ENCODE results near the gene RALGDS. TPM values are rescaled to one million over a fixed set of nuclear protein-coding genes. Genes with fewer than 3 reads are reported as not detected.

The RALGDS gene
- total and polyA plus RNA-seq, 9 of the 15 experiments (the other 6 are each of a cell fraction or from before 2014, with no cell fraction given), result 0.75 to 43.3 (median 27.1) TPM

DNA sequence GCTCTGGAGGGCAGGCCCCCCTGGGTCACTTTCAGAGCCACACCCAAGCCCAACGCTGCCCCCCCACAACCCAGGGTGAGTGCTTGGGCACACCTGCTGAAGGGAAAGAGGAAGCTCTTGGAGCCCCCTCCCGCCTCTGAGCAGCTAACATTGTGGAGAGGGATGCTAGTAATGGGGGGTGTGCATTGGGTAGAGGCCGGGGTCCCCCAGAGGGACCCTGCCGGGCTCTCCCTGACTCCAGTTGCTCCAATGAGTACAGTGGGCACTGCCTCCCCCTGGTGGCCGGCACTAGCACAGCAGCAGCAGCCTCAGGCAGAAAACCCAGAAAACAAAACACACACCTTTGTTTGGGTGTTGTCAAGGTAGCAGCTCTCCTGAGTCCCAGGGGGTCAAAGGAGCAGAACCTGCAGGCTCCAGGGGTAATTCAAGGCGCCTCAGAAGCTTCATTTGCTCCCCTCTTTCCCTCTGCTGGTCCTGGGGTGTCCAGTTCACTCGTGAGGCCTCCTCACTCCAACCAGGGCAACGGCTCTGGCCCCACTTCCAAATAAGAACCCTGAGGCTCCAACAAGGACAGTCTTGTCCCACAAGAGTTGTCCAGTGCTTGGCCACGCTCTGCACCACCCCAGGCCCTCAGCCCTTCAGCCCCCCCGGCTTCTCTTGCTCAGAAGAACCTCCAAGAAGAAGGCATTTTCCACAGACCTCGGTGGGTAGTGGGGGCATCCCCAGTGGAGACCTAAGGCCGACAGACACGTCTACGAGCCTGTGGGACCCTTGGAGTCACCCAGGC, 26.6 kb upstream of the RALGDS start:
- in situ Hi-C loops (cut with MboI), result loop anchor here (5.0 kb wide), 1 partner anchor 40 kb away; no protein-coding TSS in a partner anchor
- POLR2A ChIA-PET, result interaction anchor here (0.9 to 1.6 kb wide), 5 partner anchors 11 to 89 kb away, joined by 3 to 8 read pairs (median 3); no protein-coding TSS in a partner anchor
- peaks cover 60% of the 10 kb centered on the region for H3K79me2 ChIP-seq (ENCODE audit: control insufficient read depth, insufficient read depth, low read length)
- TF ChIP-seq CBX2 (IDR thresholded peaks at IDR 0.05; ENCODE audit: insufficient read depth, low read length, poor library complexity, severe bottlenecking) (no peak), MAZ (CRISPR knock-in tag; conservative IDR thresholded peaks at IDR 0.05 in 1 of 2, IDR thresholded peaks at IDR 0.05 in 1 of 2) (0 out of 4 replicates have a peak, but pooled peaks of 1 of the 2 experiments have one; percentile 19), SOX6 (IDR thresholded peaks at IDR 0.05) (no peak), KAT7 (CRISPR knock-in tag; IDR thresholded peaks at IDR 0.05; ENCODE audit: borderline replicate concordance) (no peak), ZNF184 (CRISPR knock-in tag; IDR thresholded peaks at IDR 0.05) (no peak), MEF2D (tag; conservative IDR thresholded peaks at IDR 0.05; ENCODE audit: low read depth) (no peak), MXI1 (IDR thresholded peaks at IDR 0.05; ENCODE audit: low read depth, low read length) (no peak), MTA3 (IDR thresholded peaks at IDR 0.05; ENCODE audit: borderline replicate concordance) (0 out of 2 replicates have a peak, but pooled peaks have one; percentile 29), ZNF133 (CRISPR knock-in tag; IDR thresholded peaks at IDR 0.05) (no peak), GATAD2A (IDR thresholded peaks at IDR 0.05) (peak; percentile 35; the same call in 1 of the 2 replicates), RBM39 (optimal IDR thresholded peaks at IDR 0.05; ENCODE audit: low read depth, low read length) (no peak), RBFOX2 (IDR thresholded peaks at IDR 0.05; ENCODE audit: low read depth, low read length) (peak; percentile 55), FIP1L1 (IDR thresholded peaks at IDR 0.05; ENCODE audit: low read depth, low read length, poor library complexity, severe bottlenecking) (peak; percentile 31), GATA2 (CRISPR knock-in tag; IDR thresholded peaks at IDR 0.05) (no peak), NONO (IDR thresholded peaks at IDR 0.05; ENCODE audit: low read depth in 2 of 2, low read length in 1 of 2) (peak in 1 of 2 experiments; percentile 16; a peak in 1 of 4 replicates)
- TF ChIP-seq, protein P1, sequence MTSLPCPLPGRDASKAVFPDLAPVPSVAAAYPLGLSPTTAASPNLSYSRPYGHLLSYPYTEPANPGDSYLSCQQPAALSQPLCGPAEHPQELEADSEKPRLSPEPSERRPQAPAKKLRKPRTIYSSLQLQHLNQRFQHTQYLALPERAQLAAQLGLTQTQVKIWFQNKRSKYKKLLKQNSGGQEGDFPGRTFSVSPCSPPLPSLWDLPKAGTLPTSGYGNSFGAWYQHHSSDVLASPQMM (CRISPR knock-in tag; IDR thresholded peaks at IDR 0.05), result no peak
- TF ChIP-seq, protein P2, sequence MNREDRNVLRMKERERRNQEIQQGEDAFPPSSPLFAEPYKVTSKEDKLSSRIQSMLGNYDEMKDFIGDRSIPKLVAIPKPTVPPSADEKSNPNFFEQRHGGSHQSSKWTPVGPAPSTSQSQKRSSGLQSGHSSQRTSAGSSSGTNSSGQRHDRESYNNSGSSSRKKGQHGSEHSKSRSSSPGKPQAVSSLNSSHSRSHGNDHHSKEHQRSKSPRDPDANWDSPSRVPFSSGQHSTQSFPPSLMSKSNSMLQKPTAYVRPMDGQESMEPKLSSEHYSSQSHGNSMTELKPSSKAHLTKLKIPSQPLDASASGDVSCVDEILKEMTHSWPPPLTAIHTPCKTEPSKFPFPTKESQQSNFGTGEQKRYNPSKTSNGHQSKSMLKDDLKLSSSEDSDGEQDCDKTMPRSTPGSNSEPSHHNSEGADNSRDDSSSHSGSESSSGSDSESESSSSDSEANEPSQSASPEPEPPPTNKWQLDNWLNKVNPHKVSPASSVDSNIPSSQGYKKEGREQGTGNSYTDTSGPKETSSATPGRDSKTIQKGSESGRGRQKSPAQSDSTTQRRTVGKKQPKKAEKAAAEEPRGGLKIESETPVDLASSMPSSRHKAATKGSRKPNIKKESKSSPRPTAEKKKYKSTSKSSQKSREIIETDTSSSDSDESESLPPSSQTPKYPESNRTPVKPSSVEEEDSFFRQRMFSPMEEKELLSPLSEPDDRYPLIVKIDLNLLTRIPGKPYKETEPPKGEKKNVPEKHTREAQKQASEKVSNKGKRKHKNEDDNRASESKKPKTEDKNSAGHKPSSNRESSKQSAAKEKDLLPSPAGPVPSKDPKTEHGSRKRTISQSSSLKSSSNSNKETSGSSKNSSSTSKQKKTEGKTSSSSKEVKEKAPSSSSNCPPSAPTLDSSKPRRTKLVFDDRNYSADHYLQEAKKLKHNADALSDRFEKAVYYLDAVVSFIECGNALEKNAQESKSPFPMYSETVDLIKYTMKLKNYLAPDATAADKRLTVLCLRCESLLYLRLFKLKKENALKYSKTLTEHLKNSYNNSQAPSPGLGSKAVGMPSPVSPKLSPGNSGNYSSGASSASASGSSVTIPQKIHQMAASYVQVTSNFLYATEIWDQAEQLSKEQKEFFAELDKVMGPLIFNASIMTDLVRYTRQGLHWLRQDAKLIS (CRISPR knock-in tag; IDR thresholded peaks at IDR 0.05), result peak; percentile 41; the same call in 1 of the 2 replicates

More for the DNA sequence above, 26.6 kb upstream of the RALGDS start:
- DNase-seq (ENCODE audit: extremely low read depth in 1 of 4, low spot score in 3 of 4) (peak; percentile 63 to 81 (median 69)), ATAC-seq (peak; percentile 38), FAIRE-seq (peak; percentile 89)
- peaks cover 18% of the 10 kb centered on the region; the same call in 1 of the 3 replicates for H3K36me3 ChIP-seq (ENCODE audit: control insufficient read depth, insufficient read depth, low read length)
- H3K4me2 ChIP-seq (ENCODE audit: insufficient read depth, low read length), result peak overlapping the region; percentile 86
- CTCF ChIA-PET (ENCODE audit: low intra/inter-chr PET ratio), result interaction anchor here (0.6 to 3.0 kb wide), 4 partner anchors 9 to 180 kb away, joined by 3 to 26 read pairs (median 4); no protein-coding TSS in a partner anchor
- 8% methylated on average over 13 of the region's 14 CpGs for WGBS (ENCODE audit: insufficient coverage, low coverage, missing lambda C conversion rate)
- H3K9me1 ChIP-seq (ENCODE audit: control insufficient read depth, insufficient read depth, low read length), result peaks cover 5% of the 10 kb centered on the region
- no peaks in the 10 kb centered on the region for H3K27me3 ChIP-seq (ENCODE audit: control insufficient read depth in 2 of 2, insufficient read depth in 2 of 2, low read length in 2 of 2)
- no peak overlapping the region for H2AFZ ChIP-seq (ENCODE audit: low read depth, low read length)
- intact Hi-C loops (cut with micrococcal nuclease), result loop anchor here (5.0 kb wide), 3 partner anchors 105 to 170 kb away; partner anchors contain the start of gene GFI1B
- H3K9ac ChIP-seq (ENCODE audit: insufficient read depth in 1 of 2, low read depth in 2 of 2, low read length in 2 of 2), result peak overlapping the region; percentile 83 to 99
- peak overlapping the region; percentile 80 for H3K4me3 ChIP-seq
- H3K9me3 ChIP-seq (replicated peaks; ENCODE audit: control insufficient read depth, insufficient read depth, low read depth, low read length), result no peaks in the 10 kb centered on the region
- H3K4me1 ChIP-seq (replicated peaks in 1 of 2; ENCODE audit: control insufficient read depth in 2 of 2, insufficient read depth in 2 of 2, low read length in 2 of 2), result peaks cover 30 to 66% of the 10 kb centered on the region in 2 experiments
- peaks cover 24% of the 10 kb centered on the region; the same call in 1 of the 2 replicates for H4K20me1 ChIP-seq (replicated peaks; ENCODE audit: control insufficient read depth, insufficient read depth, low read length)
- BruUV-seq (replicated peaks), result TSS peak; percentile 40
- H3K27ac ChIP-seq (ENCODE audit: extremely low read depth, low read depth, low read length), result peak overlapping the region; percentile 72; the same call in 2 of the 3 replicates
